ENCODE measurements around the gene KCNJ13. TPM values are rescaled to one million over a fixed set of nuclear protein-coding genes. Genes with fewer than 3 reads are reported as not detected.

Gene KCNJ13
- total RNA-seq, 1 experiment from 2014 or later: not detected

DNA sequence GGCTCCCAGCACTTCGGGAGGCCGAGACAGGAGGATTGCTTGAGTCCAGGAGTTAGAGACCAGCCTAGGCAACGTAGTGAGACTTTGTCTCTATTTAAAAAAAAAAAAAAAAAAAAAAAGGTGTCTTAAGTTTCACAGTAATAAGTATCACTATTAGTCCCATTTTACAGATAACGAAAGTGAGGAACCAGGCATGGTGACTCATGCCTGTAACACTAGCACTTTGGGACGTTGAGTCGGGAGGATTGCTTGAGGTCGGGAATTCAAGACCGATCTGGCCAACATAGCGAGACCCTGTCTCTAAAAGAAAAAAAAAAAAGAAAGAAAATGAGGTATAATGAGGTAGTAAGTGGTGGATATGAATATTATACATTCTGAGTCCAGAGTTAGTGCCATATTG, 2.5 kb downstream of the KCNJ13 start:
- no peaks in the 10 kb centered on the region for H3K4me1 Mint-ChIP-seq (ENCODE audit: insufficient read depth, unreplicated experiment)
- no peaks in the 10 kb centered on the region for H3K27me3 Mint-ChIP-seq (ENCODE audit: insufficient read depth, unreplicated experiment)
- H3K9me3 Mint-ChIP-seq (ENCODE audit: unreplicated experiment): no peaks in the 10 kb centered on the region
- TF ChIP-seq, protein P1, sequence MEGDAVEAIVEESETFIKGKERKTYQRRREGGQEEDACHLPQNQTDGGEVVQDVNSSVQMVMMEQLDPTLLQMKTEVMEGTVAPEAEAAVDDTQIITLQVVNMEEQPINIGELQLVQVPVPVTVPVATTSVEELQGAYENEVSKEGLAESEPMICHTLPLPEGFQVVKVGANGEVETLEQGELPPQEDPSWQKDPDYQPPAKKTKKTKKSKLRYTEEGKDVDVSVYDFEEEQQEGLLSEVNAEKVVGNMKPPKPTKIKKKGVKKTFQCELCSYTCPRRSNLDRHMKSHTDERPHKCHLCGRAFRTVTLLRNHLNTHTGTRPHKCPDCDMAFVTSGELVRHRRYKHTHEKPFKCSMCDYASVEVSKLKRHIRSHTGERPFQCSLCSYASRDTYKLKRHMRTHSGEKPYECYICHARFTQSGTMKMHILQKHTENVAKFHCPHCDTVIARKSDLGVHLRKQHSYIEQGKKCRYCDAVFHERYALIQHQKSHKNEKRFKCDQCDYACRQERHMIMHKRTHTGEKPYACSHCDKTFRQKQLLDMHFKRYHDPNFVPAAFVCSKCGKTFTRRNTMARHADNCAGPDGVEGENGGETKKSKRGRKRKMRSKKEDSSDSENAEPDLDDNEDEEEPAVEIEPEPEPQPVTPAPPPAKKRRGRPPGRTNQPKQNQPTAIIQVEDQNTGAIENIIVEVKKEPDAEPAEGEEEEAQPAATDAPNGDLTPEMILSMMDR (IDR thresholded peaks at IDR 0.05; ENCODE audit: unreplicated experiment): no peak
- BruUV-seq (replicated peaks): no TSS peak
- intact Hi-C loops (cut with micrococcal nuclease): no loop called here
- peaks cover 45% of the 10 kb centered on the region for H3K36me3 Mint-ChIP-seq (ENCODE audit: insufficient read depth, unreplicated experiment)
- POLR2A ChIA-PET: no interaction called here
- no peak for DNase-seq (ENCODE audit: unreplicated experiment)
- no peak overlapping the region for H3K4me3 Mint-ChIP-seq (ENCODE audit: unreplicated experiment)
- CTCF ChIA-PET: no interaction called here
- H3K27ac Mint-ChIP-seq (ENCODE audit: low read depth, unreplicated experiment): no peak overlapping the region

DNA sequence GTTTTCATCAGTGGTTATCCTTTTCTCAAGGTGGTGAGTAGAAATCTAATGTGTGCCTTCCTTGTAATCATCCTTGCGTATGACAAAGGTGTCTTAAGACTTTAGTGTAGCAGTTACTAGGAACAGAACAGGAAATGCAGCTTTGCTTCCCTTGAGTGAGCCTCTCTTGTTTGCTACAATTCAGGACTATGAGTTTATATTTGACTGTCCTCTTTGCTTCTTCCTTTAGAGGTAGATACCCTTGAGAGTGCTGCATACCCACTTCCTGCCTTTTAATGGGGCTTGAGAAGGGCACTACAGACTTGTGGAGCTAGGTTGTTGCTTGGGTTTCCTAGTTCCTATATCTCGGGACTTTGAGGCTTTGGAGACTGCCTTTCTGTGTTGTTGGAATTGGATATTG, 3.8 kb downstream of the KCNJ13 start:
- intact Hi-C loops (cut with micrococcal nuclease): no loop called here
- TF ChIP-seq, protein P1 (IDR thresholded peaks at IDR 0.05; ENCODE audit: unreplicated experiment): no peak
- Mint-ChIP-seq H3K27me3 (ENCODE audit: insufficient read depth, unreplicated experiment) (no peaks in the 10 kb centered on the region), H3K27ac (ENCODE audit: low read depth, unreplicated experiment) (no peak overlapping the region), H3K36me3 (ENCODE audit: insufficient read depth, unreplicated experiment) (peaks cover 47% of the 10 kb centered on the region), H3K9me3 (ENCODE audit: unreplicated experiment) (no peaks in the 10 kb centered on the region), H3K4me1 (ENCODE audit: insufficient read depth, unreplicated experiment) (no peaks in the 10 kb centered on the region), H3K4me3 (ENCODE audit: unreplicated experiment) (no peak overlapping the region)
- DNase-seq (ENCODE audit: unreplicated experiment): no peak
- BruUV-seq (replicated peaks): no TSS peak
- ChIA-PET CTCF (interaction anchor here (0.7 to 1.1 kb wide), 2 partner anchors 8 to 671 kb away, joined by 3 to 4 read pairs; no protein-coding TSS in a partner anchor), POLR2A (interaction anchor here (0.6 kb wide), 1 partner anchor 36 kb away, joined by 3 read pairs; no protein-coding TSS in a partner anchor)

DNA sequence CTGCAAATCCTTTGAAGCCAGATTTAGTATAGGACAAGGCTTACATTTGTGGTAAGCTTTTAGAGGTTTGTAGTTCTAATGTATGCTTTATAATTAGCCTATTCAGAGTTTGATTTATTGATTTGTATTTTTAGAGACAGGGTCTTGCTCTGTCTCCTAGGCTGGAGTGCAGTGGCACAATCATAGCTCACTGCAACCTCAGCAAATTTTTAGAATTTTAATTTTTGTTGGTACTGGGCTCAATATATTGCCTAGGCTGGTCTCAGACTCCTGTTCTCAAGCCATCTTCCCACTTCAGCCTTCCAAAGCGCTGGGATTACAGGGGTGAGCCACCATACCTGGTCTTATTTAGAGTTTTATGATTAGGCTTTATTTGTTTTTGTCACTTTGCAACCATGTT, 4.5 kb downstream of the KCNJ13 start:
- no peak for DNase-seq (ENCODE audit: unreplicated experiment)
- POLR2A ChIA-PET: interaction anchor here (0.6 kb wide), 1 partner anchor 191 kb away, joined by 3 read pairs; no protein-coding TSS in a partner anchor
- no peak overlapping the region for H3K27ac Mint-ChIP-seq (ENCODE audit: low read depth, unreplicated experiment)
- TF ChIP-seq, protein P1 (IDR thresholded peaks at IDR 0.05; ENCODE audit: unreplicated experiment): no peak
- H3K4me3 Mint-ChIP-seq (ENCODE audit: unreplicated experiment): no peak overlapping the region
- intact Hi-C loops (cut with micrococcal nuclease): no loop called here
- H3K27me3 Mint-ChIP-seq (ENCODE audit: insufficient read depth, unreplicated experiment): no peaks in the 10 kb centered on the region
- CTCF ChIA-PET: interaction anchor here (0.7 kb wide), 1 partner anchor 671 kb away, joined by 3 read pairs; no protein-coding TSS in a partner anchor
- no TSS peak for BruUV-seq (replicated peaks)
- H3K4me1 Mint-ChIP-seq (ENCODE audit: insufficient read depth, unreplicated experiment): no peaks in the 10 kb centered on the region
- peaks cover 48% of the 10 kb centered on the region for H3K36me3 Mint-ChIP-seq (ENCODE audit: insufficient read depth, unreplicated experiment)
- H3K9me3 Mint-ChIP-seq (ENCODE audit: unreplicated experiment): no peaks in the 10 kb centered on the region

DNA sequence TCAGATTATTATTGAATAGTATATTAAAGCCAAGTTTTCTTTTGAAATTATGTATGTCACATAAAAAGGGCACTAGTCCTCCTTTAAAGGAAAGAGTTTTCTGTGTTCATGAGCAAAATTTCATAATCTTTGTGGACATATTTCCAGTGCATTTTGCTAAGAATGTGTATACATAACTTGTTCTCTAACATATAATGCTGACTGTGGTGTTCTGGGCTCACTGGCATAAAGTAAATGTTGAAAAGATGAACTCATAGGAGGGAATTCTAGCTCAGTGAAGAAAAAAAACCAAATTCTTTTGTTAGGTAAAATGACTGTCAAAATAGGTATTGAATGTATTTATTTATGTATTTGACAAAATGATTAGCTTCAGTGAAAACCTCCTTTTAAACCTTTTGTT, 6.2 kb downstream of the KCNJ13 start:
- POLR2A ChIA-PET: no interaction called here
- Mint-ChIP-seq H3K4me1 (ENCODE audit: insufficient read depth, unreplicated experiment) (no peaks in the 10 kb centered on the region), H3K27me3 (ENCODE audit: insufficient read depth, unreplicated experiment) (no peaks in the 10 kb centered on the region), H3K4me3 (ENCODE audit: unreplicated experiment) (no peak overlapping the region), H3K36me3 (ENCODE audit: insufficient read depth, unreplicated experiment) (peaks cover 48% of the 10 kb centered on the region), H3K9me3 (ENCODE audit: unreplicated experiment) (no peaks in the 10 kb centered on the region), H3K27ac (ENCODE audit: low read depth, unreplicated experiment) (no peak overlapping the region)
- intact Hi-C loops (cut with micrococcal nuclease): no loop called here
- no TSS peak for BruUV-seq (replicated peaks)
- TF ChIP-seq, protein P1 (IDR thresholded peaks at IDR 0.05; ENCODE audit: unreplicated experiment): no peak
- CTCF ChIA-PET: interaction anchor here (0.6 kb wide), 2 partner anchors 25 to 66 kb away, joined by 3 to 4 read pairs; no protein-coding TSS in a partner anchor
- no peak for DNase-seq (ENCODE audit: unreplicated experiment)
